ENCODE measurements around the gene NCCRP1.

Gene NCCRP1

GRCh38 chr19:39247701-39248664, 51.2 kb downstream of the NCCRP1 start:
- DNase-seq, result no peak

GRCh38 chr19:39248806-39249205, 52.0 kb downstream of the NCCRP1 start, which contains the start of gene IFNL4:
Gene IFNL4, minus strand, starts transcription at chr19:39248856.
- no peak for DNase-seq

GRCh38 chr19:39251081-39251480, 54.3 kb downstream of the NCCRP1 start:
- DNase-seq, result no peak
